ENCODE results near the gene MOB3B.

The MOB3B gene

DNA sequence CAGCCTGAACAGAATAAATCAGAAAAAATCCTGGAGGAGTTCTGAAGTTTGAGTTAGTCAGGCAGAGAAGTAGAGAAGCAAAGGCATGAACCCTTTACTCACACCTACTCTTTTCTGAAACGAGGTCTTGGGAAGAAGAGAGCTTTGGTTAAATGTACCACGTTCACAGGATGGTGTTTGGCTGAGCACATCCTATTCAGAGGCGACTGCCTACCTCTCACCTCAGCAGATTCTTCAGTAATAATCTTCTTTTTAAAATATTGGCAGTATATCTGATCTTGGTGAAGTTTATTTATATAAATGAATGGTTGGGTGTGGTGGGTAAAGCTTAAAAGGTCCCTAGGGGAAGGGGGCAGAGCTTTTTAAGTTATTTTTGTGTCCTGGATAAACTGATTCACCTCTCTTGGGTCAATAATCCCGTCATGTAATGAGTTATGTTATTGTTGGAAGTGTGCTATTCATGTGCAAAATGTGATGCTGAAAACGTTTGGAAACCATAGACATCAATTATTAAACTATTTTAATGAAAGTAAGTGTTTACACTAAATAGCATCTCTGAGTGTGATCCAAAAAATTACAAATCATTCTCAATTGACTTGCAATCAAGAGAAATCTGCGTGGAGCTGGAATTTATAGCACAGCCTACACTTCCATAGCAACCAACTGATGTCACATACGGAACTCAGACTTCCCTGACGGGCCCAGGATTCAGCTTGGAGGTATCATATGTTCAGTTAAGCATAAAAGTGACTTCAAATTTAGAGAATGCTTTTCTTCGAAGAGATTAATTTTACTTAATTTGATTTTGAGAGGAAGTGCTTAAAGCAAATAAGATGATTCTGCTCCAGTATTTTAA is 138.3 kb downstream of the MOB3B start:
- no peak for DNase-seq (ENCODE audit: low read depth in 3 of 3)

DNA sequence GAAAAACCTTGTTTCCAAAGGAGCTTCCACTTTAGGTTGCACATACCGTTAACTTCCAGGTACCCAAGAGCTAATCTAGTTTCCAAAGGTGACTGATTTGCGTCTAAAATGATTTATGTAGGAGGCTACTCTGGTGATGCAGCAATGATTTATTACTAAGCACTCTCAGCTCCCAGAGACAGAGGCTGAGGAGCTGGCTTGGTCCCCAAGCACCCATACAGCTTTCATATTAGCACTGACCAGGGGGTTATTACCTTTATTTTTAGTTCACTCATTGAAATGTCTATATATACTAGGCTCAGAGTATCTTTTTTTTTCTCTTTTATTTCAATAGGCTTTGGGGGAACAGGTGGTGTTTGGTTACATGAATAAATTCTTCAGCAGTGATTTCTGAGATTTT is 141.5 kb downstream of the MOB3B start:
- DNase-seq (ENCODE audit: low read depth in 3 of 3): no peak

DNA sequence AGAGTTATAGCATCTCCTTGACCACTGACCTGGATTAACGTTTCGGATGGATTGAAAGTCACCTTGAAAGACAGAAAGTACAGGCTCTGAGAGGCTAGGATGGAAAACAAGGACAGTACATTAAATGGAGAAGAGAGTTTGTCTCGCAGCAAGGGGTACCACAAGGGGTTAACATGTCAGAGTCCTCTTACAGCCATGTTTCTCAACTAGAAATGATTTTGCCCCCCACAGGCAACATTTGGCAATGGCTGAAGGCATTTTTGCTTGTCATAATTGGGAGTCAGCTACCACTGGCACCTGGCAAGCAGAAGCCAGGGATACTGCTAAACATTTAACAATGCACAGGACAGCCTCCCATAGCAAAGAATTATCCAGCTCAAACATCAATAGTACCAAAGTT is 141.9 kb downstream of the MOB3B start:
- no peak for DNase-seq (ENCODE audit: low read depth in 3 of 3)

DNA sequence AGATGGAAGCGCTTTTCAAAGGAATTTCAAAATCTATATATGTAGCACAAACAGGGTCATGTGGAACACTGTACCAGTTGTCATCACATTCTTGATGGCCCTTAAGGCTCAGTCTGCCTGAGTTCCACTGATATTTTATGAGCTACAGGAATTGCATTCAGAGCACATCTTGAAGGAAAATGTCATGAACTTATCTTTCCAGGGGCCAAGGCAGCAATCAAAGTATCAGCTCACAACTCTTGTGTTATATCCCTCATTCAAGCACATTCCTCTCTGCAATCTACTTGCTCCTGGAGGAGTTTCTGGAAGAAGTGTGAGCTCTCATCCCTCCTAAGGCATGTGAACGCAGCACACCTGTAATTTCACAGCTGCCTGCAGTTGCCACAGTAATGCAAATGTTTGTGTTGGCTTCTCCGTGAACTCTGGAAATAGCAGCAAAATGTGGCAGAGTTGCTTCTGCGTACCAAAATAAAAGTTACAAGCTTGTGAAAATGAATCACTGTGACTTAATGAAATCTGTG is 143.0 kb downstream of the MOB3B start:
- no peak for DNase-seq (ENCODE audit: low read depth in 3 of 3)

DNA sequence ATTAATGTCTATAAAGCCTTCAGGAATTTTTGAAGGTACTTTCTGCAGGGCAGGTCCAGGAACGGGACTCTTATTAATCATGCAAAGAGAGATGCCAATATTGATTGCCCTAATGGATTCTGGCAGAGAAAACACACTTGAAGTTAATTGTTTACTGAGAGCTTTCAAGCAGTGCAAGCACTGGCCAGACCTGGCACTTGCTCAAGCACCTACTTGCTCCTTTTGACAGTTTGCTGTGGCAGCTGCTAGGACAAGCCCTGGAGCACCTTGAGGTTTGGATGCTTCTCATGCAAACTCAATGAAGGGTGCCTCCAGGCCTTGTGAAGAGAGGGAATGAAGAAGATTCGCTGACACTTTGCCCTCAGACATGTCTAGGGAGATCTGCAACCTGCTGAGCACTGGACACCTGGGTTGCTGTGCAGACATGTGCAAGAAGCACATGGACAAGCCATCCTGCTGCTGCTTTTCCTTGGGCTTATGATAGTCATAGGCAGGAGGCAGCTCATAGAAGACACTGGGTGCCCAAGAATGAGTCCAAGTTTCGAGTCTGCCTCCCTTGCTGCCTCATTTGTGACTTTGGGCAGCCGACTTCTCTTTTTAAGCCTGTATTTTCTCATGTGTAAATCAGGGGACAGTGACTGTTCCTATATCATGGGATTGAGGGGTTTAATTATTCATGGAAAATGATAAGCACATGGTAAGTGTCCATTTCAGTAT is 143.8 kb downstream of the MOB3B start:
- no peak for DNase-seq (ENCODE audit: low read depth in 3 of 3)

DNA sequence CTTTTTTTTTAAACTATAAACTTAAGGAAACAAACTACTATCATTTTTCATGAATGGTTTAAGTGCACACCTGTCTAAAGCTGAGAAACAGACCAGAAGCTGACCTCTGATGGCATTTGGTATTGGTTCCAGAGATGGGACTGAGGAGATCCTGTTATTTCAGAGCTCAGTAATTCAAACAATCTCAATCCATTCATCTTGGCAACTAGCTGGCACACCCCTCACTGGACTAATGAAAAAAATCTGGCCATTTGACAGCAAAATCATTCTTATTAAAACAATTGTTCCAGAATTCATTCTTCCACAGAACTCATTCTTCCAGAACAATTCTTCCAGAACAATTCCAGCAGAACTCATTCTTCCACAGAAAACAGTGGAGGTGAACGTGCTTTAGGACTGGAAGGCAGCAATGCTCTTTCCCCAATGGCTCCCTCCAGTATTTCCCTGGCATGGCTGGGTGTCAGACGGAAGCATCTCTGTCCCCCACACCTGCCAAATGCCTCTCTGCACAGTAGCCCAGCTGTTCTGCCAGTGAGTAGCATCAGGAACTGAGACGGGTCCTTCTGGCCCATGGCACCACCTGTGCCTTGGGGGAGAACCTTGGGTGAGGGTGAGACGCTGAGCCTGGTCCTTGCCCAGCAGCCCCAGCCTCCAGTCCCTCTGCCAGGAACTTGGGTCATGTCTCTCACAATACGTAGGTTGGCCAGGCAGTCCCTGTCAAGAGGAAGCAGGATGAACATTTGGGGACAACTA is 145.2 kb downstream of the MOB3B start:
- no peak for DNase-seq (ENCODE audit: low read depth in 3 of 3)

DNA sequence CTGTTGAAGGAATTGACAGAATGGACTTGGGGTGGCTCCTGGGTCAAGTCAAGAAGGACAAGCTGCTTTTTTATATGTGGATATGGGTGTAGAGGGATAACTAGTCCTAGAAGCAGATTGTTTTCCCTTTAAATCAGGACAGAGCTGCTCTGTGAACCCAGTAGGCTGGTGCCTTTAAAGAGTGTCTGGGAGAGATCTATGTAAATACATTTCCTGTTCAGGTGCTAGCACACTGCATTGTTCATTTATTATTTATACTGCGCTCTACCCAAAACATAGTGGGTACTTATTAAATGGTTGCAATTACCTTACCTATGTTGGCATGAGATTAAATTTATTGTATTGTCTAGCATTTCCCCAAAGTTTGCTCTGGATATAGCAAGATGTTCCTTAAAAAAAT is 146.1 kb downstream of the MOB3B start:
- no peak for DNase-seq (ENCODE audit: low read depth in 3 of 3)

DNA sequence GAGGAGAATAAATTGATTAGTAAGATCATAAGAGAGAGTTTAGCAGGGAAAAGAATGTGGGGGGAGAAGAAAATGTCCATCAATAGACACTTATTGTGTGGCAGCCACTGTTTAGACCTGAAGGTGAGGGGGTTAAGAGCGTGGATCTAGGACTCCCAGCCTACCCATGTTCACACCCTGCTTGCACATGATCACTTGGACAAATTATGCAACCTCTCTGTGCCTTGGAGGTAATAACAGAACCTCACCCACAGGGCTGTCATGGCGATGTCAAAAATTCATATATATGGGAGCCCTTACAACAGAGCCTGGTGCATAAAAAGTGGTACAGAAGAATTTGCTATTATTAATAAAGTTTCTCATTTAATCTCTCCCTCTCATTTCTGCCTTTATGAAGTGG is 146.6 kb downstream of the MOB3B start:
- DNase-seq (ENCODE audit: low read depth in 3 of 3): no peak

DNA sequence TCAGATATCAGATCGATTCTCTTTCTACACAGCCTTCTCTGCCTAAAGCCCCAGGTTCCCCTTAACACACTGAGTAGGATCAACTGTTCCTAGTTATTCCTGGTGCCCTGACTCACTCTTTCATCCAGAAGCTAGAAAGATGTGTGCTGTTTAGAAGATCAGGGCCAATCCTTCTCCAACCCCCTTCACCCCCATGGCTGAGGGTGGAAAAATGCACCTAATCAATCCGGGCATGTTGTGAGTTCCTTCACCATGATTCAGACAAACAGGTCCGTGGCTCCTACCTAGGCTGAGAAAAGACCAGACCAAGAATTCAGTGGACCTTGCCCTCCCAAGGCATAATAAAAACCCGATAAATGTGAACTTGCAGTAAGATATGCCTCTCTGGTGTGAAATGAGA is 147.3 kb downstream of the MOB3B start:
- DNase-seq (ENCODE audit: low read depth in 3 of 3): no peak

DNA sequence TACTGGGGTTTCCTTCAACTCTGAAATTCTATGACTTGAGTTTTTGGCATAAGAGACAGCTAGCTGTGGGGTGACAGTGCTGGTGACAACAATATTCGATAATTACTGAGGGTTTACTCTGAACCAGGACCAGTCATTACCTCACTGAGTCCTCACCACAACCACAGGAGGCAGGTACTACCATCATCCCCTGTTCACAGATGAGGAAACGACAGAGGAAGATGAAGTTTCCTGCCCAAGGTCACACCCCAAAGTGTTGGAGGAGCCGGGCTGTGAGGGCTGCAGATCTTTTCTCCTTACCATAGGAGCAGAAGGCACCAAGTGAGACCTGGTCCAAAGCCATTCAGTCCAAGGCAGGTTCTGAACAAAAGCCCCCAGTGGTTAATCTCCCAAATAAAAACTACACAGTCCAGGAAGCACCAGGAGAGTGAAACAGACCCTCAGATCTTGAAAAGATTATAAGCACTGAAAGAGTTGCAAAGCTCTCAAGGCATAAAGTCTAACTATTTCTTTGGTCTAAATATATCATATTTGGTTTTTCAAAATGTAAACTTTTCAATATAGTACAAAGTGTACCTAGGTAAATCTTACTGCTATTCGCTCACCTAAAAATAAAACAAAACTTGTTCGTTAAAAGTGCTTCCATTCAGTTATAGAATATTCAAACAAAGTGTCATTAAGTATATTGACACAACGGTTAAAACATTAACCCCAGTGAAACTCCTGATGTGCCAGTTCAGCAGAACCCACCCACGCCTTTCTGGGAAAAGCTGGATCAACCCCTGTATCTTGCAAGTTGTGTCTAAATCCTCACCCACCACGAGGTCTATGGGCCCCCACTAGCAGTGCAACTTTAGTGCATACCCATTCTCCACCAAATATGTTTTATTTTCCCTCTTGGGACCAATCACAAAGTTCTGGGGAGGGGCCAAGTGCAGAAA is 150.0 kb downstream of the MOB3B start:
- DNase-seq (ENCODE audit: low read depth in 3 of 3): no peak

DNA sequence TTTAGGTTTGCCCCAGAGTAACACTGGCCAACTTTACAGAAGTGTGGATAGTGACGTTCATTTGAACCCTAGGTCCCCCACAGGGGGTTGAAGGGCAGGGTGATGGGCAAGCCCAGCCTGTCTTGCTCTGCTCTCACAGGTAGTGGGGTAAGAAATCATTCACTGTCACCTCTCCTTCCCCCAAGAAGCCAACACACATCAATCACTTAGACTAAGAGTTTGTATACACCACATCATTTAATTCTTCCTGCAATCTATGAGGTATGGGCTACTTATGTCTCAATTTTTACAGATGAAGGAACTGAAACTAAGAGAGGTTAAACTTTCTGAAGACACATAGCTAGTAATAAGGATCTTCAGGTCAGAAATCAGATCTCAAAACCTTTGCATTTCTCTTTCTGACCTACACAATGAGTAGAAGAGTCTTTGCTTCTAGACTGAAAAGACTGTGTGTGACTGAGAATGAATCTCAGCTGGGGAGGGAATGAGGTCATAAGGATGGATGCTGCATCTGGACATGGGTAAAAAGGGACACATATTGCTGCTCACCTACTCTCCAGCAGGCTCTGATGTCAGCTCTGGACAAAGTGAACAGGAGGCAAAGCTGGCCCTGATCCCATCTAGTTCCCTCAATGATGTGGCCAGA is 151.7 kb downstream of the MOB3B start:
- no peak for DNase-seq (ENCODE audit: low read depth in 3 of 3)

DNA sequence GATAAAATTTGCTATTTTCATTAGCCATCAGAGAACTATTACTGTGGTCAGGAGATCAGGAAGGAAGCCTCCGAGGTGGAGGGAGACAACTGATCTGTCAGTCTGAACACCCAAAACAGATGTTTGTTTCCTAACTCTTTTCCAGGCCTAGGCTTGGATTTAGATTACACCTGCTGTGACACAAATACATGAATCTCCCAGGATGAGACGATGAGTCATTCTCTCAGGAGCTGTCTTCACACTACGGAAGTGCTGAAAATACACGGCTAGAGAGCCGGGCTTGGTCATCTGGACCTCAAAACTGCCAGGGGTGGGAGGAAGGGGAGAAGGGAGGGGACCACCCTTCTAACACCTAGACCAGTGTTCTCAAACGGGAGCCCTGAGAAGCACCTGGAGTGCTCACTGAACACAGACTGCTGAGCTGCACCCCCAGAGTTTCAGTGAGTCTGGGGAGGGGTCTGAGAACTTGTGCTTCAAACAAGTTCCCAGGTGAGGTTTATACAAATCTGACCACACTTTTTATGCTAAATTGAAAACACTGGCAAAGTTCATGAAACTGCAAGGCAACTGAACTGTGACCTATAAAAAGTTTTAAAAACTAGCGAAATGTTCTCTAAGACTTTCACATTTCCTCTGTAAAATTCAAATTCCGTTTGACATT is 152.3 kb downstream of the MOB3B start:
- no peak for DNase-seq (ENCODE audit: low read depth in 3 of 3)

DNA sequence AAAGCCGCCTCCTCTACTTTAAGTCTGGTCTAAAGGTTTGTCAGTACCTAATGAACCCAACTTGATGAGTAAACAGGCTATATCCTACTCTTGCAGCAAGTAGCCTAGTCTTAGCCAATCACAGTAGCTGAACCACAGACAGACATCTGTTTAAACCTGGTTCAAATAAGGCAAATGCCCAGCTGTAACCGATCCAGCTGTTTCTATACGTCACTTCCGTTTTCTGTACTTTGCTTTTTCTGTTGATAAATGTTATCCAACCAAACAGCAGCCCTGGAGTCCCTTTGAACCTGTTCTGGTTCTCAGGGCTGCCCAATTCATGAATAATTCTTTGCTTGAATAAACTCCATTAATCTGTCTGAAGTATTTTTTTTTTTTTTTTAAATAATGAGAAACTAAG is 155.8 kb downstream of the MOB3B start:
- DNase-seq (ENCODE audit: low read depth in 3 of 3): no peak

DNA sequence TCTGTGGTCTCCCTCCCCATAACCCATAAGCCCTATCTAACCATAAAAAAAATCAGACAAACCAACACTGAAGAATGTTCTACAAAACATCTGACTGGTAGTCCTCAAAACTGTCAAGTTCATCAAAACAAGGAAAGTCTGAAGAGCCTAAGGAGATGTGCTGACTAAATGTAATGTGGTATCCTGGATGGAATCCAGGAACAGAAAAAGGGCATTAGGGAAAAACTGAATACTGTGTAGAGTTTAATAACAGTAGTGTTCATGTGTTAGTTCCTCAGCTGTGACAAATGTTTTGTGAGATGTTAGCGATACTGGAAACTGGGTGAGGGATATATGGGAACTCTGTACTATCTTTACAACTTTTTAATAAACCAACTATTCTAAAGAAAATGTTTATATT is 157.0 kb downstream of the MOB3B start:
- no peak for DNase-seq (ENCODE audit: low read depth in 3 of 3)

DNA sequence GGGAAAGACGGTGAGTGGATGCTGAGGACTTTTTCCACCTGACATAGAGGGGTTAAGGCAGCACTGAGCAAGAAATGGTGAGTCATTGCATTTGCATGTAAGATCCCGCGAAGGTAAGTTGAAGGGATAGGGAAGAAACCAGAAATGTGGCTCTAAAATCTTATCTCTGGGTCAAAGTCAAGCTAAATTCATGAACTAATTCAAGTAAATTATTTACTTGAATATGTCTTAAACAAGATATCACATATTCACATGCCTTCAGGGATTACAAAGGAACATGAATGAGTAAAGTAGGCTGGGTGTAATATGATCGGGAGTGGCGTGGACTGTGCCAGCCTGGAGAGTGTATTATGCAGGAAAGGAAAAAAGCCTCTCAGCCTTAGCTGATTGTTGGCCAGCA is 158.2 kb downstream of the MOB3B start:
- DNase-seq (ENCODE audit: low read depth in 3 of 3): no peak

DNA sequence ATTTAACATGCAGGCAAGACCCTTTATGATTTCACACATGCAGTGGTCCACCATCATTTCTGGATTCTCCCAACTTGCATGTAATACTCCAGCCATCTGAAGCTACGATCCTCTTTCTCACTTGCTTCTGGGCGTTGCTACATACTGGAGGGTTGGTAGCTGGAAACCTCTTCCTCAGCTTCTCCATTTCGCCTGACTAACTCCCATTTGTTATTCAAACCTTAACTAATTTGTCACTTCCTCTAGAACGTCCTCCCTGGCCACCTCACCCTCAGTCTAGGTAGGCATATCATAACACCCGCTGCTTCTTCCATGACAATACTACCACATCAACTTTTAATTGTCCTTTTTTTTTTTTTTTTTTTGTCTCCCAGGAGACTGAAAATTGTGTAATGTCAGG is 160.0 kb downstream of the MOB3B start:
- DNase-seq (ENCODE audit: low read depth in 3 of 3): no peak

DNA sequence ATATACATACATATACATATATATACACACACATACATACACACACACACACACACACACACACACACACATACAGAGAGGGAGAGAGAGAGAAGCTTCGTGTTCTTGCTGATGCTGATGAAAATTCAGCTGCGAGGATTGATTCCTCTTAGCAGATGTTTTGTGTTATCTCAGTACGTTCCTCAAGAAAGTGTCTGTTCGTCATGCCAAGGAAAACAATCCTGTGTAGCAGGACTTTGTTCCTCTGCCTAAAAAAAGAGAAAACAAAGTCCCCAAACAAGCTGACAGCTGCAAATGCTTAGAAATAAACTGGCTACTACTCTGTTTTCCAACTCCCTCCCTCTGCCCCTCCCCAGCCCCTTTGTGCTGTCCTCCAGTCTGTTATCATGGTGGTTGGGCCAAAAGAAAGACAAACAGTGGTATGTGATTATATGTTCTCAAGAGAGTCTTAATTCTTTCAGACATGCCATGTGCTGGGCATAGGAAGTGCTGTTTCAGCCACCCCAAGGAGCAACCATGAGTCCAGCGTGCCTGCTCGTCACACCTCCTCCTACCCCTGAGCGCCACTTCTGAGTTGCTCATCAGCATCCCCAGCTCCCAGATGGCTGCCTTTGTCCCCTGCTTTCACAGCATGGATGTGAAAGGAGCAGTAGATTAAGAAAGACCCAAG is 161.2 kb downstream of the MOB3B start:
- DNase-seq (ENCODE audit: low read depth in 3 of 3): no peak

DNA sequence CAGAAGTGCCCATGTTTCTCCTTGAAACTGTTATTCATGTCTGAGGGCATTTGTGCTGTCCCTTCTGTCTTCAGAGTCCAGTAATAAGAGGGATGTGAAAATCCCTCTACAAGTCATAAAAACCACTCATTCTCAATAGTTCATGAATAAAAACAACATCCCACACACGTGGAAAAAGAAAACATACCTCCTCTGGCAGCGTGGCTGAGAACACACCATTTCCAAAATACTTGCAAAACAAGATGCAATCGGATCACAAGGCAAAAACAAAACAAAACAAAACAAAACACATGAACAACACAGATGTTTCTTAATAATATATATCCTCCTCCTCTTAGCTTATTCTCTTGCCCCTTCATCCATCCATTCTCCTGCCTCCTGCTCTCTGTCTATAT is 161.7 kb downstream of the MOB3B start:
- no peak for DNase-seq (ENCODE audit: low read depth in 3 of 3)

DNA sequence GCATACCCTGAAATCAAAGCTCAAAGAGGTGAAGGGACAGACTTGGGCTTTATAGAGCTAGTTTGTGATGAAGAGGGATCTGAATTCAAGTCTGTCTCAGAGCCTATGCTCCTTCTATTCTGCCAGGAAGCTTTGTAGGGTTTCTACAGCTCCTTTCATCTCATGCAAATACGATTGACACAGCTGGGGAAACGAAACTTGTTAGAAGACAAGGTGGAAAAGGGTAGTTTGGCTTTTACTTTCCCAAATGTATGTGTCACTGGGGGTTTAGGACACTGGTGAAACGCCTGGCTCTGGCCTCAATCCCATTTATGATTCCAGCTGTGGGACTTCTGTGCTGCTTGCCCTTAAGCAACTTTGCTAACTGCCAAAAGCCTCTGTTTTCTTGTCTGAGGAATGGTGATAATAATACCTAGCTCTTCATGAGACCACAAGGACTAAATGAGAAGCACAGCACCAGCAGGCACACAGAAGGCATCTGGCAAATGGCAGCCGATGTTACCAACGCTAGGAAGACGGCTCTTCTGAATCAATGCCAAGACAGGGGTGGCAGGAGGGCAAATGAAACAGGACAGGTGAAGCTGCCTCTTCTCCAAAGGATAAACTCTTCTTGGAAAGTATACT is 162.3 kb downstream of the MOB3B start:
- no peak for DNase-seq (ENCODE audit: low read depth in 3 of 3)

Measured in stimulated activated CD4-positive, alpha-beta T cell treated with anti-CD3 and anti-CD28 coated beads, TNF-alpha, amount 100 ng/mL, for 24 hours (primary cell).